ENCODE data around the gene ABTB2.
A peak's percentile ranks its signal among the peaks of the same experiment; 100 is the strongest.

Gene ABTB2

GRCh38 chr11:34143048-34143447 is 214.8 kb downstream of the ABTB2 start:
- DNase-seq: no peak

- no peak for DNase-seq
Observed at GRCh38 chr11:34140149-34140548, 217.7 kb downstream of the ABTB2 start.

- no peak for DNase-seq
Observed at GRCh38 chr11:34139346-34139745, 218.5 kb downstream of the ABTB2 start.

GRCh38 chr11:34136420-34136819 is 221.4 kb downstream of the ABTB2 start:
- DNase-seq: no peak

- DNase-seq: no peak
Observed at GRCh38 chr11:34135439-34135838, 222.4 kb downstream of the ABTB2 start.

- DNase-seq: no peak
Observed at GRCh38 chr11:34134765-34135164, 223.0 kb downstream of the ABTB2 start.

- no peak for DNase-seq
Observed at GRCh38 chr11:34132261-34132965, 225.4 kb downstream of the ABTB2 start.

- no peak for DNase-seq
Observed at GRCh38 chr11:34128824-34129223, 229.0 kb downstream of the ABTB2 start.

- DNase-seq: no peak
Observed at GRCh38 chr11:34126959-34127848, 230.6 kb downstream of the ABTB2 start.

GRCh38 chr11:34124885-34125668 is 232.7 kb downstream of the ABTB2 start:
- DNase-seq: no peak

GRCh38 chr11:34120651-34121050 is 237.2 kb downstream of the ABTB2 start:
- no peak for DNase-seq

GRCh38 chr11:34114471-34114870 is 243.3 kb downstream of the ABTB2 start:
- no peak for DNase-seq

- DNase-seq: no peak
Observed at GRCh38 chr11:34114014-34114413, 243.8 kb downstream of the ABTB2 start.

- DNase-seq: no peak
Observed at GRCh38 chr11:34111722-34112270, 246.0 kb downstream of the ABTB2 start.

- no peak for DNase-seq
Observed at GRCh38 chr11:34105957-34106504, 251.8 kb downstream of the ABTB2 start.

- DNase-seq: peak; percentile 97 to 99 (median 99)
Observed at GRCh38 chr11:34105079-34105956, 252.5 kb downstream of the ABTB2 start, which contains the start of gene NAT10. NAT10 (plus strand) TSS chr11:34105629; CDS start chr11:34108226, 2,597 bp downstream.

GRCh38 chr11:34104680-34105078 is 253.1 kb downstream of the ABTB2 start:
- no peak for DNase-seq

Data from NCI-H1417 (cell line).